ENCODE measurements around the gene OR56A5.

The OR56A5 gene

GRCh38 chr11:5931061-5931460 lies 37.2 kb downstream of the OR56A5 start:
- DNase-seq = no peak

GRCh38 chr11:5930614-5931013 lies 37.7 kb downstream of the OR56A5 start:
- no peak for DNase-seq

- no peak for DNase-seq
Measured at GRCh38 chr11:5929571-5930368, 38.5 kb downstream of the OR56A5 start.

GRCh38 chr11:5928811-5929210 lies 39.5 kb downstream of the OR56A5 start:
- DNase-seq = no peak

GRCh38 chr11:5928271-5928670 lies 40.0 kb downstream of the OR56A5 start:
- no peak for DNase-seq

- DNase-seq = no peak
Measured at GRCh38 chr11:5923794-5924193, 44.5 kb downstream of the OR56A5 start.

GRCh38 chr11:5923427-5923776 lies 44.9 kb downstream of the OR56A5 start:
- DNase-seq = no peak

GRCh38 chr11:5922749-5923426 lies 45.4 kb downstream of the OR56A5 start:
- peak; percentile 75 for DNase-seq
